Measurements from ENCODE around the gene MYO1B. TPM values are rescaled to one million over a fixed set of nuclear protein-coding genes. Genes with fewer than 3 reads are reported as not detected.

The MYO1B gene
- total and polyA plus RNA-seq, 10 of the 15 experiments (the other 5 are each of a cell fraction or from before 2014, with no cell fraction given) = 0.10 to 4.2 (median 1.6) TPM

DNA sequence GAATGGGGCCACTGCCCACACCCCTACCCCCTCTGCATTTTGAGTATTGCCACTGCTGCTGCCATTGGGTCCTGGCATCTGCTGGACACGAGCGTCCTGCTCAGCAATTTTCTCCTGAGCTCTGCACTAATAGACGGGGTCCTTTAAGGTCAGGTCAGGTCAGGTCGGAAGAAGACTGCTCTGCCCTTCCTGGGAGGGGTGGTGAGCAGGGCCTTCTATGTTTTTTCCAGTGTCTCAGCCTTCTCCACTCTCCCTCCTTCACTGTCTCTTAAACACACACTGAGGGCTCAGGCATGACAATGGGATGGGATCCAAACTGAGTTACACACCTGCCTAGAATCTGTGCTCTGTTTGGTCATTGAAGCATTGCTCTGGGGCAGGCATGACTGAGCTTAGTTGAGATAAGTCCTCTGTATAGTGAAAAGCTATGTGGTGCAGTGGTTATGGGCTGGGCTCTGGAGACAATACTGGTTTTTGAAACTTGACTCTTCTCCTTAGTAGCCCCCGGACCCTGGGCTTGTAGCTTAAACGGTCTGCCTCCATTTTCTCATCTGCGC lies 10.6 kb downstream of the MYO1B start (continued):
- no peak for TF ChIP-seq MYB (IDR thresholded peaks at IDR 0.05; ENCODE audit: borderline replicate concordance, low read depth, low read length)

DNA sequence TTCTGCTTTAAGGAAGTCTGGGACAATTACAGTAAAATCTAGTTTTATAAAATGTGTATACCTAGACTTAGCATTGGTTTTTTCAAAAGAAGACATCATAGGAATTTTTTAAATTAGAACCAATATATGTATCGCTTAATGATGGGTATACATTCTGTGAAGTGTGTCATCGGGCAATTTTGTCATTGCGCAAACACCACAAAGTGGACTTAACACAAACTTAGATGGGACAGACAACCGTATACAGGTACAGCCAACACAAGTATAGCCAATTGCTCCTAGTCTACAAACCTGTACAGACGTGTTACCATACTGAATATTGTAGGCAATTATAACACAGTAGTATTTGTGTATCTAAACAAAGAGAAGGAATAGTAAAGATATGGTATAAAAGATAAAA lies 12.7 kb downstream of the MYO1B start:
- FAIRE-seq (no peak), ATAC-seq (no peak), DNase-seq (ENCODE audit: low read depth, low spot score) (no peak)
- Histone ChIP-seq H3K36me3 (ENCODE audit: control insufficient read depth in 2 of 2, insufficient read depth in 2 of 2, low read length in 1 of 2) (no peaks in the 10 kb centered on the region), H3K79me2 (ENCODE audit: control insufficient read depth, insufficient read depth, low read length) (no peaks in the 10 kb centered on the region), H3K4me3 (no peak overlapping the region), H2AFZ (ENCODE audit: control insufficient read depth, low read depth, low read length) (no peak overlapping the region), H3K9me3 (replicated peaks; ENCODE audit: control insufficient read depth, insufficient read depth, low read length) (no peaks in the 10 kb centered on the region), H3K27me3 (replicated peaks in 1 of 2; ENCODE audit: control insufficient read depth in 2 of 2, insufficient read depth in 2 of 2, low read length in 1 of 2) (no peaks in the 10 kb centered on the region; a peak in 2 of 4 replicates), H3K4me1 (ENCODE audit: control insufficient read depth, insufficient read depth, low read length) (no peaks in the 10 kb centered on the region), H4K20me1 (ENCODE audit: control insufficient read depth, insufficient read depth) (no peaks in the 10 kb centered on the region; the same call in 1 of the 2 replicates), H3K4me2 (ENCODE audit: control insufficient read depth, insufficient read depth) (no peak overlapping the region), H3K27ac (ENCODE audit: control insufficient read depth, insufficient read depth) (no peak overlapping the region), H3K9ac (ENCODE audit: control insufficient read depth, insufficient read depth, low read length) (no peak overlapping the region)
- ChIA-PET RAD21 (ENCODE audit: unreplicated experiment) (no interaction called here), SMC1A (ENCODE audit: uncharacterized antibody, unreplicated experiment) (no interaction called here), POLR2A (no interaction called here), CTCF (interaction anchor here (1.3 kb wide), 1 partner anchor 23 kb away, joined by 3 read pairs; no protein-coding TSS in a partner anchor)
- no TSS peak for BruUV-seq (replicated peaks)
- intact Hi-C loops (cut with micrococcal nuclease; ENCODE audit: unreplicated experiment) (no loop called here), in situ Hi-C loops (cut with MboI) (no loop called here)
- 41% methylated on average over 5 of the region's 5 CpGs for WGBS (ENCODE audit: insufficient coverage, insufficient replicate concordance, low lambda C conversion rate, missing lambda C conversion rate)
- TF ChIP-seq, protein P1, sequence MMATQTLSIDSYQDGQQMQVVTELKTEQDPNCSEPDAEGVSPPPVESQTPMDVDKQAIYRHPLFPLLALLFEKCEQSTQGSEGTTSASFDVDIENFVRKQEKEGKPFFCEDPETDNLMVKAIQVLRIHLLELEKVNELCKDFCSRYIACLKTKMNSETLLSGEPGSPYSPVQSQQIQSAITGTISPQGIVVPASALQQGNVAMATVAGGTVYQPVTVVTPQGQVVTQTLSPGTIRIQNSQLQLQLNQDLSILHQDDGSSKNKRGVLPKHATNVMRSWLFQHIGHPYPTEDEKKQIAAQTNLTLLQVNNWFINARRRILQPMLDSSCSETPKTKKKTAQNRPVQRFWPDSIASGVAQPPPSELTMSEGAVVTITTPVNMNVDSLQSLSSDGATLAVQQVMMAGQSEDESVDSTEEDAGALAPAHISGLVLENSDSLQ (IDR thresholded peaks at IDR 0.05) = no peak
- TF ChIP-seq NFYA (IDR thresholded peaks at IDR 0.05; ENCODE audit: borderline replicate concordance, low read depth, low read length) (no peak), RUNX3 (IDR thresholded peaks at IDR 0.05; ENCODE audit: low read length) (no peak), RELA (IDR thresholded peaks at IDR 0.05; ENCODE audit: borderline replicate concordance, partially characterized antibody) (no peak)
- TF ChIP-seq, protein P2, sequence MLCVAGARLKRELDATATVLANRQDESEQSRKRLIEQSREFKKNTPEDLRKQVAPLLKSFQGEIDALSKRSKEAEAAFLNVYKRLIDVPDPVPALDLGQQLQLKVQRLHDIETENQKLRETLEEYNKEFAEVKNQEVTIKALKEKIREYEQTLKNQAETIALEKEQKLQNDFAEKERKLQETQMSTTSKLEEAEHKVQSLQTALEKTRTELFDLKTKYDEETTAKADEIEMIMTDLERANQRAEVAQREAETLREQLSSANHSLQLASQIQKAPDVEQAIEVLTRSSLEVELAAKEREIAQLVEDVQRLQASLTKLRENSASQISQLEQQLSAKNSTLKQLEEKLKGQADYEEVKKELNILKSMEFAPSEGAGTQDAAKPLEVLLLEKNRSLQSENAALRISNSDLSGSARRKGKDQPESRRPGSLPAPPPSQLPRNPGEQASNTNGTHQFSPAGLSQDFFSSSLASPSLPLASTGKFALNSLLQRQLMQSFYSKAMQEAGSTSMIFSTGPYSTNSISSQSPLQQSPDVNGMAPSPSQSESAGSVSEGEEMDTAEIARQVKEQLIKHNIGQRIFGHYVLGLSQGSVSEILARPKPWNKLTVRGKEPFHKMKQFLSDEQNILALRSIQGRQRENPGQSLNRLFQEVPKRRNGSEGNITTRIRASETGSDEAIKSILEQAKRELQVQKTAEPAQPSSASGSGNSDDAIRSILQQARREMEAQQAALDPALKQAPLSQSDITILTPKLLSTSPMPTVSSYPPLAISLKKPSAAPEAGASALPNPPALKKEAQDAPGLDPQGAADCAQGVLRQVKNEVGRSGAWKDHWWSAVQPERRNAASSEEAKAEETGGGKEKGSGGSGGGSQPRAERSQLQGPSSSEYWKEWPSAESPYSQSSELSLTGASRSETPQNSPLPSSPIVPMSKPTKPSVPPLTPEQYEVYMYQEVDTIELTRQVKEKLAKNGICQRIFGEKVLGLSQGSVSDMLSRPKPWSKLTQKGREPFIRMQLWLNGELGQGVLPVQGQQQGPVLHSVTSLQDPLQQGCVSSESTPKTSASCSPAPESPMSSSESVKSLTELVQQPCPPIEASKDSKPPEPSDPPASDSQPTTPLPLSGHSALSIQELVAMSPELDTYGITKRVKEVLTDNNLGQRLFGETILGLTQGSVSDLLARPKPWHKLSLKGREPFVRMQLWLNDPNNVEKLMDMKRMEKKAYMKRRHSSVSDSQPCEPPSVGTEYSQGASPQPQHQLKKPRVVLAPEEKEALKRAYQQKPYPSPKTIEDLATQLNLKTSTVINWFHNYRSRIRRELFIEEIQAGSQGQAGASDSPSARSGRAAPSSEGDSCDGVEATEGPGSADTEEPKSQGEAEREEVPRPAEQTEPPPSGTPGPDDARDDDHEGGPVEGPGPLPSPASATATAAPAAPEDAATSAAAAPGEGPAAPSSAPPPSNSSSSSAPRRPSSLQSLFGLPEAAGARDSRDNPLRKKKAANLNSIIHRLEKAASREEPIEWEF (IDR thresholded peaks at IDR 0.05; ENCODE audit: insufficient replicate concordance, low read depth, low read length) = no peak

Data from GM12878 (cell line).